Activated B cell treated with CpG ODN at 0.5 μM for 24 hours (primary cell): ENCODE measurements around the gene PIEZO2. TPM values are rescaled to one million over a fixed set of nuclear protein-coding genes. Genes with fewer than 3 reads are reported as not detected.

Experiments
- ATAC-seq: fragments of 200-7000 bp; cut with Tn5 transposase; one replicate; pipeline ENCODE4 v1.10.0; 2021; ENCODE audit warnings: low read depth, mild to moderate bottlenecking, moderate library complexity
- CTCF ChIA-PET: fragments of 350-600 bp; sonication (Branson Sonifier 250); formaldehyde crosslinking; loops from one replicate; lab custom pipeline; 2021; ENCODE audit warnings: antibody characterized with exemption; lab: Charles Lee
- POLR2A ChIA-PET: fragments of 350-600 bp; sonication (Branson Sonifier 250); formaldehyde crosslinking; loops from one replicate; lab custom pipeline; 2021; ENCODE audit warnings: antibody characterized with exemption; lab: Charles Lee
- DNase-seq: peaks from one replicate; pipeline ENCODE4 v3.0.0; 2022
- H3K27ac Mint-ChIP-seq: one replicate; pipeline ENCODE4 v1.8.0; 2020; ENCODE audit warnings: mixed read lengths
- H3K27me3 Mint-ChIP-seq: one replicate; pipeline ENCODE4 v1.8.0; 2021; ENCODE audit warnings: mixed read lengths
- H3K36me3 Mint-ChIP-seq: one replicate; pipeline ENCODE4 v1.8.0; 2021; ENCODE audit warnings: low read depth, mixed read lengths
- H3K4me1 Mint-ChIP-seq: one replicate; pipeline ENCODE4 v1.8.0; 2021; ENCODE audit warnings: mixed read lengths
- H3K4me3 Mint-ChIP-seq: one replicate; pipeline ENCODE4 v1.8.0; 2020; ENCODE audit warnings: mild to moderate bottlenecking, mixed read lengths
- H3K9me3 Mint-ChIP-seq: one replicate; pipeline ENCODE4 v1.8.0; 2020; ENCODE audit warnings: mixed read lengths
- CTCF ChIP-seq: fragments of 200-600 bp; IDR thresholded peaks from one replicate; pipeline ENCODE4 v1.8.0; 2022; ENCODE audit warnings: antibody characterized with exemption, mild to moderate bottlenecking
- intact Hi-C: fragments of 100-400 bp; cut with micrococcal nuclease; formaldehyde crosslinking; loops from one replicate; pipeline ENCODE4 v1.15.1; 2024
- total RNA-seq: library from RNA; stranded (reverse); gene quantifications from 2 replicates; pipeline ENCODE4 v1.2.3, GENCODE V29; 2022

PIEZO2 gene
- total RNA-seq, 1 donor from 2014 or later, result not detected

GRCh38 chr18:10985689-10986088 lies 163.7 kb downstream of the PIEZO2 start:
- TF ChIP-seq CTCF, result no peak
- H3K9me3 Mint-ChIP-seq, result peaks cover 27% of the 10 kb centered on the region
- H3K4me1 Mint-ChIP-seq, result no peaks in the 10 kb centered on the region
- H3K4me3 Mint-ChIP-seq, result no peak overlapping the region
- ATAC-seq (no peak), DNase-seq (no peak)
- CTCF ChIA-PET, result no interaction called here
- no peaks in the 10 kb centered on the region for H3K36me3 Mint-ChIP-seq
- no peak overlapping the region for H3K27ac Mint-ChIP-seq
- intact Hi-C loops, result no loop called here
- POLR2A ChIA-PET, result no interaction called here
- H3K27me3 Mint-ChIP-seq, result no peaks in the 10 kb centered on the region

GRCh38 chr18:10979411-10979810 lies 170.0 kb downstream of the PIEZO2 start:
- Mint-ChIP-seq H3K4me3 (no peak overlapping the region), H3K27me3 (no peaks in the 10 kb centered on the region), H3K36me3 (no peaks in the 10 kb centered on the region), H3K27ac (no peak overlapping the region), H3K9me3 (peaks cover 10% of the 10 kb centered on the region), H3K4me1 (no peaks in the 10 kb centered on the region)
- ChIA-PET CTCF (no interaction called here), POLR2A (no interaction called here)
- ATAC-seq, result no peak
- intact Hi-C loops, result no loop called here
- no peak for DNase-seq
- TF ChIP-seq CTCF, result no peak

GRCh38 chr18:10977042-10977441 lies 172.3 kb downstream of the PIEZO2 start:
- no peak for TF ChIP-seq CTCF
- Mint-ChIP-seq H3K4me1 (no peaks in the 10 kb centered on the region), H3K27me3 (no peaks in the 10 kb centered on the region), H3K36me3 (no peaks in the 10 kb centered on the region), H3K9me3 (peaks cover 4% of the 10 kb centered on the region), H3K4me3 (no peak overlapping the region), H3K27ac (no peak overlapping the region)
- ATAC-seq, result no peak
- intact Hi-C loops, result no loop called here
- ChIA-PET CTCF (no interaction called here), POLR2A (no interaction called here)
- DNase-seq, result no peak

- ChIA-PET POLR2A (no interaction called here), CTCF (no interaction called here)
- no peak overlapping the region for H3K4me3 Mint-ChIP-seq
- no peak for TF ChIP-seq CTCF
- H3K36me3 Mint-ChIP-seq, result no peaks in the 10 kb centered on the region
- no peaks in the 10 kb centered on the region for H3K9me3 Mint-ChIP-seq
- no peak overlapping the region for H3K27ac Mint-ChIP-seq
- ATAC-seq (no peak), DNase-seq (no peak)
- intact Hi-C loops, result no loop called here
- no peaks in the 10 kb centered on the region for H3K4me1 Mint-ChIP-seq
- H3K27me3 Mint-ChIP-seq, result no peaks in the 10 kb centered on the region
Observed at GRCh38 chr18:10973567-10974203, 175.7 kb downstream of the PIEZO2 start.

- POLR2A ChIA-PET, result no interaction called here
Observed at GRCh38 chr18:10971717-10972116, 177.7 kb downstream of the PIEZO2 start.

More at GRCh38 chr18:10971717-10972116, 177.7 kb downstream of the PIEZO2 start:
- intact Hi-C loops, result no loop called here
- no peaks in the 10 kb centered on the region for H3K4me1 Mint-ChIP-seq
- DNase-seq, result no peak
- no peak for ATAC-seq
- H3K27ac Mint-ChIP-seq, result no peak overlapping the region
- TF ChIP-seq CTCF, result no peak
- no peak overlapping the region for H3K4me3 Mint-ChIP-seq
- CTCF ChIA-PET, result no interaction called here
- H3K9me3 Mint-ChIP-seq, result no peaks in the 10 kb centered on the region
- H3K27me3 Mint-ChIP-seq, result no peaks in the 10 kb centered on the region
- no peaks in the 10 kb centered on the region for H3K36me3 Mint-ChIP-seq
